OCI-LY3 (cell line): Measurements from ENCODE around the gene FASTKD1.

Experiments used
- CTCF ChIP-seq: fragments of 200-600, 300-600 bp; sonication (generic); IDR thresholded peaks from 2 replicates; pipeline ENCODE4 v1.5.1; 2014; ENCODE audit warnings: antibody characterized with exemption, low read length, low read depth
- EZH2phosphoT487 ChIP-seq: fragments of 200-600 bp; shearing (Covaris generic); IDR thresholded peaks from 2 replicates; pipeline ENCODE4 v1.6.1; 2018; ENCODE audit warnings: antibody characterized with exemption, mixed run types, low read depth

GRCh38 chr2:169584005-169584877, 10.6 kb upstream of the FASTKD1 start, which contains the start of gene PPIG:
- TF ChIP-seq EZH2phosphoT487: no peak
- no peak for TF ChIP-seq CTCF
